Measurements from ENCODE around the gene ATP5MG.
"Not testable (repeated sequence)": the region's sequence is repeated elsewhere in the genome, so short reads cannot be mapped to it uniquely, and the experiment has no call there.

ATP5MG gene

GRCh38 chr11:118401151-118401879 lies at the start of gene ATP5MG:
Gene ATP5MG, plus strand, starts transcription at chr11:118401606. Its CDS starts 60 bp downstream, at chr11:118401666.
- peak; percentile 76 for DNase-seq

- no peak for DNase-seq
Observed at GRCh38 chr11:118353084-118353710, 48.2 kb upstream of the ATP5MG start.

- DNase-seq, result no peak
Observed at GRCh38 chr11:118358071-118358470, 43.3 kb upstream of the ATP5MG start.

- DNase-seq, result peak; percentile 88
Observed at GRCh38 chr11:118359295-118359958, 42.0 kb upstream of the ATP5MG start, which contains the start of gene UBE4A. Gene UBE4A, plus strand, starts transcription at chr11:118359600. Its CDS starts 5,481 bp downstream, at chr11:118365081.

- DNase-seq, result no peak
Observed at GRCh38 chr11:118364956-118365615, 36.3 kb upstream of the ATP5MG start.

- no peak for DNase-seq
Observed at GRCh38 chr11:118366287-118366686, 35.1 kb upstream of the ATP5MG start.

GRCh38 chr11:118370774-118371173 lies 30.6 kb upstream of the ATP5MG start:
- no peak for DNase-seq

- DNase-seq, result no peak
Observed at GRCh38 chr11:118373263-118373662, 28.1 kb upstream of the ATP5MG start.

GRCh38 chr11:118373871-118374270 lies 27.5 kb upstream of the ATP5MG start:
- no peak for DNase-seq

- DNase-seq, result no peak
Observed at GRCh38 chr11:118374729-118375128, 26.7 kb upstream of the ATP5MG start.

GRCh38 chr11:118375978-118376377 lies 25.4 kb upstream of the ATP5MG start:
- no peak for DNase-seq

- DNase-seq, result no peak
Observed at GRCh38 chr11:118379497-118379896, 21.9 kb upstream of the ATP5MG start.

- DNase-seq, result no peak
Observed at GRCh38 chr11:118380571-118380970, 20.8 kb upstream of the ATP5MG start.

- DNase-seq, result no peak
Observed at GRCh38 chr11:118382954-118383353, 18.5 kb upstream of the ATP5MG start.

- no peak for DNase-seq
Observed at GRCh38 chr11:118383657-118384056, 17.7 kb upstream of the ATP5MG start.

- DNase-seq, result no peak
Observed at GRCh38 chr11:118396097-118396501, 5.3 kb upstream of the ATP5MG start.

- DNase-seq, result no peak
Observed at GRCh38 chr11:118397448-118397847, 4.0 kb upstream of the ATP5MG start.

- DNase-seq, result no peak
Observed at GRCh38 chr11:118398791-118399559, 2.4 kb upstream of the ATP5MG start.

GRCh38 chr11:118401880-118402590 lies 629 bp downstream of the ATP5MG start:
- no peak for DNase-seq

- DNase-seq, result not testable (repeated sequence)
Observed at GRCh38 chr11:118402594-118402993, 1.2 kb downstream of the ATP5MG start.

- no peak for DNase-seq
Observed at GRCh38 chr11:118406599-118407166, 5.3 kb downstream of the ATP5MG start.
